D721Med (cell line): ENCODE data around the gene GPR85.
"Not testable (repeated sequence)": the region's sequence is repeated elsewhere in the genome, so short reads cannot be mapped to it uniquely, and the experiment has no call there.

Source experiments
- DNase-seq: peaks from one replicate; pipeline ENCODE4 v3.0.0; 2011; ENCODE audit warnings: low spot score; ENCODE audit not compliant: insufficient read length
- FAIRE-seq: peaks from 2 replicates; lab custom pipeline; 2011; peaks lifted over from hg19 to GRCh38; lab: Jason Lieb, UNC
- TF ChIP-seq, protein P1 (sequence below): IDR thresholded peaks from 2 replicates; pipeline ENCODE4 v1.5.1; 2012; ENCODE audit warnings: mild to moderate bottlenecking, control low read depth; ENCODE audit not compliant: insufficient read depth; ENCODE audit errors: missing control alignments

The GPR85 gene

DNA sequence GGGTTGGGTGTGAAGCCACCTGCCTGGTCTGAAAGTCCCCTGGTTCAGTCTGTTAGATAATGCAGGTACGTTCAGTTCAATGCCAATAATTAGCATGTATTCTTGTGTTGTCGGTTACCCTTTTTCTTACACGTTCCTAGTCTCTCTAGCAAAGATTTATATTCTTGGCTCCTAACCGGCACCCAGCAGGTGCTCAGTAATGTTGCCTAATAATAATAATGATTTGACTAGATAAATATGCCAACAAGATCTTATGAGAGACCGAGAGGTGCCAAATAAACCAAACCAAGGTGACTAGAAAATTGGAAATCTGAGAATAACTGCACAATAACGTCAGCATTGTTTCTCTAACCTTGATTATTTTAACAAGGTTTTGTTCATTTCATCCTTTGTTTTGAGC lies 32.8 kb upstream of the GPR85 start:
- FAIRE-seq (peak; percentile 11), DNase-seq (no peak)
- TF ChIP-seq, protein P1, sequence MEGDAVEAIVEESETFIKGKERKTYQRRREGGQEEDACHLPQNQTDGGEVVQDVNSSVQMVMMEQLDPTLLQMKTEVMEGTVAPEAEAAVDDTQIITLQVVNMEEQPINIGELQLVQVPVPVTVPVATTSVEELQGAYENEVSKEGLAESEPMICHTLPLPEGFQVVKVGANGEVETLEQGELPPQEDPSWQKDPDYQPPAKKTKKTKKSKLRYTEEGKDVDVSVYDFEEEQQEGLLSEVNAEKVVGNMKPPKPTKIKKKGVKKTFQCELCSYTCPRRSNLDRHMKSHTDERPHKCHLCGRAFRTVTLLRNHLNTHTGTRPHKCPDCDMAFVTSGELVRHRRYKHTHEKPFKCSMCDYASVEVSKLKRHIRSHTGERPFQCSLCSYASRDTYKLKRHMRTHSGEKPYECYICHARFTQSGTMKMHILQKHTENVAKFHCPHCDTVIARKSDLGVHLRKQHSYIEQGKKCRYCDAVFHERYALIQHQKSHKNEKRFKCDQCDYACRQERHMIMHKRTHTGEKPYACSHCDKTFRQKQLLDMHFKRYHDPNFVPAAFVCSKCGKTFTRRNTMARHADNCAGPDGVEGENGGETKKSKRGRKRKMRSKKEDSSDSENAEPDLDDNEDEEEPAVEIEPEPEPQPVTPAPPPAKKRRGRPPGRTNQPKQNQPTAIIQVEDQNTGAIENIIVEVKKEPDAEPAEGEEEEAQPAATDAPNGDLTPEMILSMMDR: no peak

DNA sequence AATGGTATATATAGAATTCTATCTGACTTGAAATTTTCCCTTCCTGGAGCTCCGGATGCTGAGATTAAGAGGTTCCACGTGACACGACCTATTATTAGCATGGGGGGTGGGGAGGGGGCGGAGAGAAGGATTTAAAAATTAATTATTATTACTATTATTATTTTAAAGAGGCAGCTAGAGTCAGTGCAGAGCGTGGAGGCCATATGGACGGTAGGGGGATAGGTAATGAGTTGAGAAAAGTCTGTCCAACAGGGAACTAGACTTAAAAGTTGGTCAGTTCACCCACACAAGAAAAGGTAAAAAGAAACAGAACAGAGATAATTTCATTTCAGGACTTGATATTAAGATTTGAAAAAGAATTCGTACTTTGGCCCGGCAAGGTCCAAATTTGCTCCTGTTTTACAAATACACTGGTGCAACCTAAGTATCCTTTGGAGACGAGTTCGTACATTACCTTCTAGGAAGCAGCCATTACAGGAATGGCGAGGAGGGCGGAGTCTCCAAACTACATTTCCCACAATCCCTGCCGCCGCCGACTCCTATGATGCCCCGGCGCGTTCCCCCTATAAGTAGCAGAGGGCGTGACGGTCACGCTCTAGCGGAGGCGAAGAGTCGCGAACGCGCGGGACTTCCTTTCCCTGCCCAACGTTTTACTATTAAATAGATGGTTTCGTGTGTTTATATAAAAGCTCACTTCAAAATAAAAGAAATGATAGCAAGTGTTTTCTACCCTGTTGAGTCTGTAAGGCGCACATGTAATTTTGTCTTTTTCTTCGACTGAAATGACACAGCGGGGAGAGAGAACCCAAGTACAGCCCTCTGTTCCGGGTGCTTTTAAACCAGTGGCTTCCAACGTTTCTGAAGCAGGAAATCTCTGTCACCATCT lies 31.7 kb upstream of the GPR85 start, which contains the start of gene SMIM30:
Gene SMIM30, minus strand, starts transcription at position 481 of the 886 bp plus-strand sequence. CDS start 976 bp downstream, outside the sequence.
- FAIRE-seq: no peak
- TF ChIP-seq, protein P1: no peak
- DNase-seq: peak; percentile 20

DNA sequence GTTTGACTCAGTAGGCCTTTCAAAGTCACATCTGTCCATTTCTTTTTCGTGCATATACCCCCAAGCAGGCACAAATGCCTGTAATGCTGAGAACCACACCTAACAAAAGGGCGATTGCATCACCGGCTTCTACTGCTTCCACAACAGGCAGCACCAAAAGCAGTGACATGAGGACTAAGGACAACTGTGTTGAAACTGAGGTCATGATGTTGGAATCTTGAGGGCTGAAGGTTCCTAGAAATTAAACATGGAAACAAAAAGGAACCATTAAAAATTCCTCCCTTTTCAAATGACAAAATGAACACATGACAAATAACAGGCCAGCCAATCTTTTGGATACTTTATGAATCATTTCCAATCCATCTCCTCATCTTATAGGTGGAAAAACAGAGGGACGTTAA lies 30.7 kb upstream of the GPR85 start:
- DNase-seq, FAIRE-seq: not testable (repeated sequence)

DNA sequence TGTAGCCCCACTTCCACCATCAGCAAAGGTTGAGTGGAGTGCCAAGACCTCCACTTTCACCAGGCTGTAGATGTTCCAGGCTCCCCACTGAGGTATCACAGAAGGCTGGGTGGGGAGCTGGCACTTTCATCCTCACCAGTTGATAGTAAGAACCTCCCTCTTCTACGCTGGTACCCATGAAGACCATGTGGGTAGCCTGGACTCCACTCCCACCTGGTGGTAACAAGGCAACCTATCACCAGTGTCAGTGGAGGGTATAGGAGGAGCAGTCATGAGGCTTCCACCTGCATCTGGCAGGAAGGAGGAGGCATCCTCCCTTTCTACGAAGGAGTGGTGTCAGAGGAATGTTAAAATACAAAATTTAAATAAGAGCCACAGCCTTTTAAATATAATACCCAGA lies 27.3 kb upstream of the GPR85 start:
- DNase-seq: no peak

DNA sequence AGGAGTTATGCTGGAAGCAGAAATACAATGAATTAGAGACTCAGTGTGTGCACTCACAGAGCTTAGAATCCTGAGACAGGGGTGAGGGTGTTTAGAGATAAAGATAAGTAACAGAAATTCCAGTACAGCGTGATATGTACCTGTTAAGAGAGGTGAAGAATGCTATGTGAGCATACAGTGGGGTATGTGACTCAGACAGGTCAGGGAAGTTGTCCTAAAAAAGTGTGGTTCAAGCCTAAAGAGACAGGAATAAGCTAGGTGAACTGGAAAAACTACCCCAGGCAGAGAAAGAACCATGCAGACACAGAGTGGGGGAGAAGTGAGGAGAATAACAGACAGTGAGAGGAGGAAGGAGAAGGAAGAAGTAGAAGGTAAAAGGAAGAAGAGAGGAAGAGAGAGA lies 23.1 kb upstream of the GPR85 start:
- FAIRE-seq: no peak
- no peak for DNase-seq

More for the DNA sequence above, 27.3 kb upstream of the GPR85 start:
- FAIRE-seq: no peak
- TF ChIP-seq, protein P1: no peak

DNA sequence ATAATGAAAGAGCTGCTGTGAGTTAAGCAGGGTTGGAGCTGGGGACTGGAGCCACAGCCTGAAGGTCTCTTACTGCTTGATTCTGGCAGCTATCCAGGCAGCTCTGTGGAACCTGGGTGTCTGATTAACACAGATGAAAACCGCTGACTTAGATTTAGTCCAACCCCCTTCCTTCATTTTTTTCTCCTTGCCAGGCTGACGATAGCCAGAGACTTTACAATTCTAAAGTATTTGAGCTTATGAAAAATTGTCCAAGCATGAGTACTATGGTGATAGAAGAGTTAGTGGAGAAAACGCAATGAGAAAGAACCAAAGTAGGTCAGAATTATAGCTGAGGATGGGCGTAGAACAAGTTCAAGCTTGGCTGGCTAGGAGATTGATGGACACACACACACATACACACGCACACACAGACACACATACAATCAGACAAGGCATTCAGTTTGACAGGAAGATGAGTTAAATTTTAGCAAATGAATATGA lies 13.5 kb upstream of the GPR85 start:
- no peak for FAIRE-seq
- DNase-seq: no peak
- TF ChIP-seq, protein P1: no peak

More for the DNA sequence above, 23.1 kb upstream of the GPR85 start:
- TF ChIP-seq, protein P1: no peak

DNA sequence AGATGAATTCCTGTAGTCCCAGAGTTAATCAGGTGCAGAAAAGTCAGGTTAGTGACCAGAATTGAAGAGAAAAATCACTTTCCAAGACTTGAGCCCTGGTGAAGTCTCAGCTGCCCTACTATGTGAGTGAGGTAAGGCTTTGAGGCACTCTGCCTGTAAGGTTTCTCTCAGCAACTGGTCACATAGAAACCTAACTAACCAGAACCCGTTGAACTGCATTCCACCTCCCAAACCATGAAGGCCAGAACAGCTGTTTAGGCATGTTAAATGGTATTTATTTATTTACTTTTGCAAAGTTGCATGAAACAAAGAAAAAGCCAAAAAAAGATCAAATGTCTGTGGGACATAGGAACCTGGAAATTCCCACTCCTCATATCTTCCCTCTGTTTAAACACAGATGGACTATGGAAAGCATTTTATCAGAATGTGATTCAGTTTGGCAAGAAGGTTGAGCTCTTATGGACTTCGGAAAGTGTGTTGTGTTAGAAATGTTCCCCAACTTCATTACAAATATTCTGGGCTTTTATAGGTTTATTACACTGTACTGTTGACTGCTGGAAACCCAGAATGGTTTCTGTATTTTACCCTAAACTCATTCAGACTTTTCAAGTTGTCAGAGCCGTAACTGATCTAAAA lies 12.8 kb upstream of the GPR85 start:
- no peak for FAIRE-seq

More for the DNA sequence above, 12.8 kb upstream of the GPR85 start:
- TF ChIP-seq, protein P1: no peak
- no peak for DNase-seq
